Esophagus (tissue), 2 donors: ENCODE measurements around the gene LIN28B. TPM values are rescaled to one million over a fixed set of nuclear protein-coding genes. Genes with fewer than 3 reads are reported as not detected.
"Not testable (repeated sequence)": the region's sequence is repeated elsewhere in the genome, so short reads cannot be mapped to it uniquely, and the experiment has no call there.

Experiments
- H3K27ac ChIP-seq, 2 donors: one replicate each; pipeline ENCODE4 v1.5.1; 2013; ENCODE audit warnings: low read depth in 2 of 2, mild to moderate bottlenecking in 2 of 2, inconsistent platforms in 1 of 2, low read length in 1 of 2, moderate library complexity in 1 of 2
- H3K27me3 ChIP-seq, 2 donors: one replicate each; pipeline ENCODE4 v1.6.1; 2013; ENCODE audit warnings: low read length in 2 of 2, control low read depth in 1 of 2, mild to moderate bottlenecking in 1 of 2; ENCODE audit not compliant: insufficient read depth in 2 of 2, control insufficient read depth in 1 of 2
- H3K36me3 ChIP-seq, 2 donors: one replicate each; pipeline ENCODE4 v1.6.1; 2013; ENCODE audit warnings: low read length in 1 of 2; ENCODE audit not compliant: control insufficient read depth in 2 of 2, insufficient read depth in 2 of 2
- H3K4me1 ChIP-seq, 2 donors: one replicate each; pipeline ENCODE4 v1.6.1; 2013; ENCODE audit warnings: low read length in 1 of 2; ENCODE audit not compliant: control insufficient read depth in 2 of 2, insufficient read depth in 2 of 2
- H3K4me3 ChIP-seq, 2 donors: one replicate each; pipeline ENCODE4 v1.5.1; 2013; ENCODE audit warnings: low read length in 2 of 2, mild to moderate bottlenecking in 2 of 2, low read depth in 1 of 2, moderate library complexity in 1 of 2
- H3K9me3 ChIP-seq, 2 donors: one replicate each; pipeline ENCODE4 v1.6.1; 2013; ENCODE audit warnings: mild to moderate bottlenecking in 2 of 2, low read depth in 1 of 2, low read length in 1 of 2, moderate library complexity in 1 of 2; ENCODE audit not compliant: control insufficient read depth in 2 of 2, insufficient read depth in 1 of 2
- WGBS, 2 donors: extraction: QIAGEN DNeasy Blood & Tissue Kit; methylation state at CpG; one replicate each; pipeline ENCODE4 v1.1.7; 2013; 5-methylcytosine and 5-hydroxymethylcytosine counted together
- polyA plus RNA-seq, 2 donors: library from polyadenylated mRNA; stranded (reverse); fragments of 200-250 nt; gene quantifications; one replicate each; pipeline ENCODE4 v1.2.3, GENCODE V29; 2013
- donor health status: healthy with polysubstance abuse.
- donor health status: Bipolar disorder and iron deficiency.

Gene LIN28B
- polyA plus RNA-seq, 2 donors, result not detected

GRCh38 chr6:104940893-104941728, 15.8 kb upstream of the LIN28B start:
- peaks cover 5 to 8% of the 10 kb centered on the region in 2 donors for H3K4me1 ChIP-seq
- H3K27me3 ChIP-seq, result peaks cover 0 to 13% of the 10 kb centered on the region in 2 donors
- peak overlapping the region; percentile 12 to 40 for H3K4me3 ChIP-seq
- H3K27ac ChIP-seq, result no peak overlapping the region
- peaks cover 0 to 15% of the 10 kb centered on the region in 2 donors for H3K9me3 ChIP-seq
- no peaks in the 10 kb centered on the region for H3K36me3 ChIP-seq
- WGBS, 2 donors, result 9 to 11% methylated on average over 81 to 104 of the region's 104 CpGs

GRCh38 chr6:104941729-104942091, 15.2 kb upstream of the LIN28B start:
- Histone ChIP-seq H3K4me3 (peak overlapping the region in 1 of 2 donors; percentile 40), H3K27ac (no peak overlapping the region), H3K27me3 (peaks cover 0 to 13% of the 10 kb centered on the region in 2 donors), H3K9me3 (peaks cover 0 to 15% of the 10 kb centered on the region in 2 donors), H3K4me1 (peaks cover 5 to 8% of the 10 kb centered on the region in 2 donors), H3K36me3 (no peaks in the 10 kb centered on the region)
- WGBS, 2 donors, result 14 to 15% methylated on average over 7 of the region's 7 CpGs

DNA sequence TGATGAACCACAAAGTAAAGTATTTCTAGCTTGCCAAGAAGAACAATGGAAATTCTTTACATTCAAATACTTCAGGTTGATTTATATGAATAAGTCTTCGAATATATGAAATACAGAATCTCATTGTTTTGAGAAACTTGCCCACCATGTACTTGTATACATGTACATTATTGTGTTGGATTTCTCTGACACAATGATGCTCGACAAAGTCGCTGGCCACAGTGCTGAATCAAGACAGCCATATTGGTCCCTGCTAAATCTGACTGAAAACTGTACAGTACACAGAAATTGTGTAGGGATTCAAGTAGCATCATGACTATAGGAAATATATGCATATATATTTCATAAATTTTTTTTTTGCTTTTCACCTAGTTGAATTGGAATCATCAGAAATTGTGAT, 13.1 kb upstream of the LIN28B start:
- WGBS, 2 donors, result 61 to 69% methylated on average over 3 of the region's 3 CpGs
- H3K27me3 ChIP-seq, result peaks cover 0 to 16% of the 10 kb centered on the region in 2 donors
- H3K27ac ChIP-seq, result no peak overlapping the region
- peaks cover 0 to 12% of the 10 kb centered on the region in 2 donors for H3K9me3 ChIP-seq
- H3K4me3 ChIP-seq, result no peak overlapping the region
- H3K36me3 ChIP-seq, result no peaks in the 10 kb centered on the region
- H3K4me1 ChIP-seq, result peaks cover 5 to 8% of the 10 kb centered on the region in 2 donors

DNA sequence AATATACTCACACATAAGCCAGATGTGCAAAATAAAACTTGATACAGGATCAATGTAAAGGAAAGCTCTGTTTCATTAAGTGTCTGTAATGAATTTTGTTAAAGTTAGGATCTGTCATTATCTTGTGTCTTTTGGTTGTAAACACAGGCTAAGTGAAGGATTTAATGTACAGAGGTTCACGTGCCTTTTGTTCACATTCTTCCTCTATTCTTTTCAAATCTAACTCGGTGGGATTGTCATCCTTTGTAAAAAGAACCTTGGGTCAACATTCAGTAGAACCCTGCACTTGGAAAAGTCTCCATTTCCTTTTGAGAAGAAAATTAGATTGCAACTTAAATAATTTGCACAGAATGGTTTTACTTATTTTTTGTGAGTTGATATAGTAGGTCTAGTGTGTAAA, 7.7 kb upstream of the LIN28B start:
- no peaks in the 10 kb centered on the region for H3K4me1 ChIP-seq
- H3K9me3 ChIP-seq, result peaks cover 0 to 5% of the 10 kb centered on the region in 2 donors
- peaks cover 3 to 17% of the 10 kb centered on the region in 2 donors for H3K27me3 ChIP-seq
- WGBS, 2 donors, result 27 to 37% methylated on average over 2 of the region's 2 CpGs
- no peak overlapping the region for H3K4me3 ChIP-seq
- no peak overlapping the region for H3K27ac ChIP-seq
- no peaks in the 10 kb centered on the region for H3K36me3 ChIP-seq

DNA sequence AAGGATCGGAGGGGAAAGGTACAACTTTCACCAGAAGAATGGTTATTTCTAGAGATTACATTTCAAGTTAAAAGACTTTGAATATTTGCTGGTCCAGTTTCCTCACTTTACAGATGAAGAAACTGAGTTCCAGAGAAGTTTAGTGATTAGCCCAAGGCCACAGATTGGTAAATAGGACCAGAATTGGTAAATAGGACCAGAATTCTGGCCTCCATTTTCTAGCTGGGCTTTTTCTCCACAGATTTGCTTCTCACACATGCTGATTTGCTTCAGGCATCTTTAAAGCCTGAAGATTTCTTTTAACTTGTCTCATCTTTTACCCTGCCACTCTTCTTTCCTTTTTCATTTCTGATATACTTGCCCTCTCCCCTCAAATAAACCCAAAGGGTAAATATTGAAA, 5.2 kb upstream of the LIN28B start:
- Histone ChIP-seq H3K36me3 (no peaks in the 10 kb centered on the region), H3K27me3 (peaks cover 7 to 24% of the 10 kb centered on the region in 2 donors), H3K4me3 (no peak overlapping the region), H3K9me3 (peaks cover 0 to 7% of the 10 kb centered on the region in 2 donors), H3K4me1 (no peaks in the 10 kb centered on the region), H3K27ac (no peak overlapping the region)
- 70 to 88% methylated on average over 1 of the region's 1 CpG for whole genome bisulfite sequencing, 2 donors

DNA sequence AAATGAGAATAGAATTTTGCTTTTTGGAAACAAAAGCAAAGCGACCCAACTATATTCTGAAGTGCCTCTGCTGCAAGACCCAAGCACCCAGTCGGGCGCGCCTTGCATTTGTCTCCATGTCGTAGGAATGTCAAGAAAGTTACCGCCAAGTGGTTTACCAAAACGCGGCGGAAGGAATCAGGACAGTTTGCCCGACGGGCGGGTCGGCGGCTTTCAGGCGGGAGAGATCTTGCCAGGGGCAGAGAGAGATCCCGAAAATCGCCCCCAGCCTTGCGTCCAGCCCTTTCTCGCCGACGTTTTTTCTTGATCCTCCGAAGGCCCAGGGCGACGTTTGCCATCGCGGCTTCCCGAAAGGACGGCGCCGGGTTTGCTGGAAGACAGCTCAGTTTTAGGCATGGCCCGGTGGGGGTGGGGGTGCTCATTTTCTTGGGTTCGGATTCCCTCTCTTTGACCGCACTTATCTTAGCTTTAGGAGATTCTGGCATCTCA, 4.0 kb upstream of the LIN28B start:
- Histone ChIP-seq H3K4me3 (no peak overlapping the region), H3K27me3 (peaks cover 7 to 27% of the 10 kb centered on the region in 2 donors), H3K27ac (no peak overlapping the region), H3K36me3 (no peaks in the 10 kb centered on the region), H3K9me3 (peaks cover 0 to 7% of the 10 kb centered on the region in 2 donors), H3K4me1 (no peaks in the 10 kb centered on the region)
- WGBS, 2 donors, result 15 to 19% methylated on average over 33 of the region's 33 CpGs

DNA sequence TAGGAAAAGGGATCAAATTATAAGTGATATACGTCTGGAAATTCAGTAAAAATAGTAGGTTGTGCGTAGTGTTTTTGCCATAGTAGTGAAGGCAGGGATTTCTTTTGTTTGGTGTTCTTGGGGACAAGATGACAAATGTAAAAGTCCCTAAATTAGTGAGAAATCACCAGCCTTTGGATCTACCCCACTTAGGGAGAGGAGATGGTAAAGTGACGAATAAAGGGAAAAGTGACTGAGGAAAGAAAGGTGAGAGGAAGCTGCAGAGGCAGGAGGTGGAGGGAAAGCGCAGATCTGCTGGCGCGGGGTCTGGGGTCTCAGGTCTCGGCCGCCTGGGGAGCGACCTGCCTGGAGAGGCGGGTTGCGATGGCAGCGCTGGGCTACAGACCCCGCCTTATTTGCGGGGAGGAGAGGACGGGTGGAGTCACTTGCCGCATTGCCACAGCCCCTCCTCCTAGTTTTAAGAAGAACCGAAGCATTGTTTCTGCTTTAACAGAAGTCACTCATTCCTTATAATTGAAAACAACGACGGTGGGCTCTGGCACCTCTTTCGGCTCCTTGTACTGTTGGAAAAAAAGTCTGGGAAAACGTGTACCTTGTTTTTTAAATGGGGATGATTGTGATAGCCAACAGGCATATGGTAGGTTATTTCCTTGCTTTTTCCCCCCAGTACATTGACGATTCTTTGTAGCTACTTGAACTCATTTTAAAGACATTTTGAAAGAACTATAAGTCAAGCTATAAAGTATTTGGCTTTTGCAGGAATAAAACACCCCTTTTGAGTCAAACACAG, 3.3 kb upstream of the LIN28B start:
- H3K4me1 ChIP-seq, H3K27ac ChIP-seq, H3K9me3 ChIP-seq, H3K36me3 ChIP-seq, H3K4me3 ChIP-seq: not testable (repeated sequence)
- WGBS, 2 donors, result 9 to 10% methylated on average over 22 of the region's 22 CpGs
- H3K27me3 ChIP-seq, result peaks cover 7 to 27% of the 10 kb centered on the region in 2 donors

DNA sequence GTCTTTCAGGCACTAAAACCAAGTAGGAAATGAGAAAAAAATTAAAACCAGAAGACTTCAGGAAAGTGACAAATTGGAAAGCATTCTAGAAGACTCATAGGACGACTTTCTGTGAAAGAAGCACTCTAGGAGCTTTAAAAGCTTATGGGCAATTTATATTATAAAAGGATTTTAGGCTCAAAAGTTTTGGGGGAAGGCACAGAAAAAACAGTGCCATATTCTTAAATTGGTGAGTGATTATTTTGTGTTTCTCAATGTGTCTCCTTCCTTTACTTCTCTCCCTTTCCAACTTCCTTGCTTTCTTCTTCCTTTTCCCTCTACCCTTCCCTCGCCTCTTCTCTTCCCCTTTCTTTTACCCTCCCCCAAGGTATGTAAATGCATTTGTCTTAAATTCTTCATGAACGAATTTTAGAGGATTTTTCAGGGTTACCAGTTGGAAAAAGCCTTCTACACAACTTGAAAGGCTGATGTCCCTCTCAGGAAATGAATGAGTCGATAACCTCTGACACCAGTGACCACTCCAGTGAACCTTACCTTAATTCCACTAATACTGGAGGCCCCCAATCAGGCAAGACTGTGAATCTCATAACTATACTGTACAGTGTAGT, 2.6 kb upstream of the LIN28B start:
- Histone ChIP-seq H3K4me3 (no peak overlapping the region), H3K36me3 (no peaks in the 10 kb centered on the region), H3K9me3 (peaks cover 0 to 7% of the 10 kb centered on the region in 2 donors), H3K27ac (no peak overlapping the region), H3K4me1 (no peaks in the 10 kb centered on the region), H3K27me3 (peaks cover 7 to 27% of the 10 kb centered on the region in 2 donors)
- 31 to 33% methylated on average over 4 of the region's 4 CpGs for whole genome bisulfite sequencing, 2 donors

- H3K4me3 ChIP-seq, result no peak overlapping the region
- WGBS, 2 donors, result 16 to 17% methylated on average over 5 of the region's 5 CpGs
- H3K27ac ChIP-seq, result no peak overlapping the region
These were observed 1.4 kb upstream of the LIN28B start for GRCh38 chr6:104955491-104955890.

More at GRCh38 chr6:104955491-104955890, 1.4 kb upstream of the LIN28B start:
- Histone ChIP-seq H3K36me3 (no peaks in the 10 kb centered on the region), H3K9me3 (peaks cover 0 to 7% of the 10 kb centered on the region in 2 donors), H3K4me1 (no peaks in the 10 kb centered on the region), H3K27me3 (peaks cover 7 to 27% of the 10 kb centered on the region in 2 donors)
